GM18498 (cell line): Measurements from ENCODE around the gene RAB11FIP4.

Source experiments
- ATAC-seq: cut with Tn5 transposase; IDR thresholded peaks from one replicate; pipeline ENCODE4 v1.9.1; 2021; ENCODE audit warnings: mild to moderate bottlenecking, moderate library complexity; ENCODE audit not compliant: unreplicated experiment

RAB11FIP4 gene

DNA sequence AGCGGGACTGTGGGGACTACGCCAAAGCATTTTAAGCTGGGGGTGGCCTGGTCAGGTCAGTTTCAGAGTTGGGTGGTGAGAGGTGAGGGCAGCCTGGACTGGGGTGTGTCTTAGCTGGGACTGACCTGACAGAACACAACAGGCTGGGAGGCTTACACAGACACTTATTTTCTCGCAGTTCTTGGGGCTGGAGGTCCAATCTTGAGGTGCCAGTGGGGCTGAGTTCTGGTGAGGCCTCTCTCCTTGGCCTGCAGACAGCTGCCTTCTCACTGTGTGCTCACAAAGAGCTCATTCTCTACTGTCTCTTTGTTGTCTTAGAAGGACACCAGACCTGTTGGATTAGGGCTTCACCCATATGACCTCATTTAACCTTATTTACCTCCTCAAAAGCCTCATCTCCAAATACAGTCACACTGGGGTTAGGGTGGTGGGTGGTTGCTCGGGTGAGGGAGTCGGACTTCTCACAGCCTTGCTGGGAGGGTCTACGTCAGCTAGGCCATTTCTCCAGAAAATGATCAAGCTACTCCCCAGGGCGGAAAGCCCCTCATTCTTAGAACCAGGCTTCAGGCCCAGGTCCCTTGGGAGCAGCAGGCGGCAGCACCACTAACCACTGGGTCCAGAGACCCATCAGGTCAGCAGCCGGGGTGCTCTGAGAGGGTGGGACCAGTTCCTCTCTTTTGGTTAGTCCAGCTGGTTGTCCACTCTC is 149.3 kb downstream of the RAB11FIP4 start:
- ATAC-seq: no peak

DNA sequence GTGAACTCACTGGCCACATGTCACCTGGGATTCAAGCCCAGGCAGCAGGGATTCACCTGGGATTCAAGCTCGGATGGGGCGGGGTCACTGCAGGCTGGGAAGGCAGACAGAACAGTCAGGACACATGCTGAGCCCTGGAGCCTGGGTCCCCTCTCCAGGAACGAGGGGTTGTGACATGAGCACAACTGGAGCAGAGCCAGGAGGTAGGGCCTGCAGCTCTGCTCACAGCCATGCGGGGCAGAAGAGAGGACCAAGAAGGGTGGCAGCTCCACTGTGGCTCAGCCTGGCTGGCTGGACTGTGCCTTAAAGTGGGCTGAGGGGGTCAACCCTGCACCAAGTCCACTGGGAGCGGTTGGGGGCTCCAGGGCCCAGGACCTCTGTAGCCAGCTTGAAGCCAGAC is 150.1 kb downstream of the RAB11FIP4 start:
- ATAC-seq: no peak

DNA sequence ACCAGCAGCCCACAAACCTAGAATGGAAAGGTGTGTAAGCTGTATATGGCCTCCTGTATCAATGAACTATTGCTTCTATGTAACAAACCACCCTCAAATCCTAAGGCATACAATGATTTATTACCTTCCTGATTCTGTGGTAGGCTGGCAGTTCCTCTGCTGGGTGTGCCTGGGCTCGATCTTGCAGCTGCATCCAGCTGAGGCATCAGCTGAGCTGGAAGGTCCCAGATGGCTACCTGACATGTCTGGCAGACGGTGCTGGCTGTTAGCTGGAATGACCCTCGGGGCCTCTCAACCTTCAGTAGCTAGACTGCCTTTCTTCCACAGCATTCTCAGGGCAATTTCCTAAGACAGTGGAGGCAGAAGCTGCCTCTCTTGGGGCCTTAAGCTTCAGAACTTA is 152.7 kb downstream of the RAB11FIP4 start:
- ATAC-seq: no peak

DNA sequence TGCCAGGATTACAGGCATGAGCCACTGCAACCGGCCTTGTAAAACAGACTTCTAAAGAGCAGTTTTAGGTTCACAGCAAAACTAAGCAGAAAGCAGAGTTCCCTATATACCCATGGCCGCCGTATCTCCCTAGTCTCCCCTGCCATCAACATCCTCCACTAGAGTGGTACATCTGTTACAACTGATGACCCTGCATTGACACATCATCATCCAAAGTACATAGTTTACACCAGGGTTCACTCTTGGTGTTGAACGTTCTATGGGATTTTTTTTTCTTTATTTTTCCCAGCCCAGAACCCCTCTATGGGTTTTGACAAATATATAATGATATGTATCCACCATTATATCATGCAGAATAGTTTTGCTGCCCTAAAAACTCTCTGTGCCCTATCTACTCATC is 155.2 kb downstream of the RAB11FIP4 start:
- no peak for ATAC-seq

DNA sequence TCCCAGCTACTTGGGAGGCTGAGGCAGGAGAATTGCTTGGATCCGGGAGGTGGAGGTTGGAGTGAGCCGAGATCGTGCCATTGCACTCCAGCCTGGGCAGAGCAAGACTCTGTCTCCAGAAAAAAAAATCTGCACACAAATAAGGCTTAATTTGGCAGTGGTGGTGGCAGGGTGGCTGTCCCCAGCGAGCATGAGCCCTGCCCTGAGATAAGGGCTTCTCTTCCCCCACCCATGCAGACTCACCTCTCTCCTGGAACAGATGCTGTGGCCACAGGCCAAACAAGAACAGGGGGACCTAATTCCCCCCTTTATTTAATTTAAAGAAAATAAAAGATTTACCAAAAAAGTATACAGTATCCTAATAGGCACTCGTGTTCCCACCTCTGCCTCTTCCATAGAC is 157.2 kb downstream of the RAB11FIP4 start:
- no peak for ATAC-seq

DNA sequence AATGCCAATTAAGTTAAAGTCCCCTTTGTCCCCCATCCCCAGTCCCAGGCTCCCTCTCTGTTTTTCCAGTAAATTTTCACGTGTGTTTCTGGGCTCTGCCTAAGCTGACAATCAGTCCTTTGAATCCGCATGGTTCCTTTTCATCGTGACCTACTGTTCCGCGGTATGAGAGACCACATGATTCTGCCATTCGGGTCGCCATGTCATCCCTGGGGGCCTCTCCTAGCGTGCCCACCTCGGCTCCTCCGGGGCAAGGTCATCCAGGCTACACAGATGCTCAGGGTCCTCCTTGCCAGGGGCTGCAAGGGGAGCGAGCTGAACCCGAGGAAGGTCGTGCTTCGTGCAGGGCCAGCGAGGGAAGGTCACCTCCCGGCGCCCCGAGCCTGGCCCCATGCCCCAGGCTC is 157.6 kb downstream of the RAB11FIP4 start:
- no peak for ATAC-seq

DNA sequence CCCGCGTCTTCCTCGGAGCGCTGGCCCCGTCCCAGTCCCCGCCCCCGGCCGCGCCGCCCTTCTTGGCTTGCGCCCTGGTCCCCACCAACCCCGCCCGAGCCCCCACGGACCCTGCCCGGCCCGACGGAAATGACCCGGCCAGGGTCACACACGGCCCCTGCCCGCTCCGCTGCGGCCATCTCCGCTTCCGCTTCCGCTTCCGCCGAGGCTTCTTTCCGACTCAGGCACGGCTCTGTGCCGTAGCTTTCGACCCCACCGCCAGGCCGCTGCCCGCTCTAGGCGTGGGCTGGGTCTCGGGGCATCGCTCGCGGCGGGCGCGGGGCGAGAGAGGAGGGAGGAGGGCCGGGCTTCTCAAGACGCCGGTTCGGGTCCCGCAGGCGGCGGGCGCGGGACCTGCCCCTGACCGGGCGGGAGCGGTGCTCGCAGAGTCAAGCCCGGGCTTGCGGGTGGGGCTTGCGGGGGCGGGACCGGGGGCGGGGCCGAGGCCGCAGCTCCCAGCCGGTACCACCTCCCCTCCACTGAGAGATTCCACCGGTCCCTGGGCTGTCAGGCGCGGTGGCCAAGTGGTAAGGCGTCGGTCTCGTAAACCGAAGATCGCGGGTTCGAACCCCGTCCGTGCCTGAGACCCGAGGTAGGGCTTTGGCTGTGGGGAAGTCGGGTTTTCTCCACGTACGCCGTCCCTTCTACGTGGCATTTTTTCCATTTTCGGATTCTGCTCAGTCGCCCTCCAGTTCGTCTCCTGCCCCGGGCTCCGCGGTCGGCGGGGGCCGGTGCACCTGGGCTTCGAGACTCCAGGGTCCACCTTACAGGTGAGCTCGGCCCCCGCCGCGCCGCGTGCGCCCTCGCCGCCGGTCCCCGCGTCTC is 158.3 kb downstream of the RAB11FIP4 start:
- ATAC-seq: peak; percentile 77

DNA sequence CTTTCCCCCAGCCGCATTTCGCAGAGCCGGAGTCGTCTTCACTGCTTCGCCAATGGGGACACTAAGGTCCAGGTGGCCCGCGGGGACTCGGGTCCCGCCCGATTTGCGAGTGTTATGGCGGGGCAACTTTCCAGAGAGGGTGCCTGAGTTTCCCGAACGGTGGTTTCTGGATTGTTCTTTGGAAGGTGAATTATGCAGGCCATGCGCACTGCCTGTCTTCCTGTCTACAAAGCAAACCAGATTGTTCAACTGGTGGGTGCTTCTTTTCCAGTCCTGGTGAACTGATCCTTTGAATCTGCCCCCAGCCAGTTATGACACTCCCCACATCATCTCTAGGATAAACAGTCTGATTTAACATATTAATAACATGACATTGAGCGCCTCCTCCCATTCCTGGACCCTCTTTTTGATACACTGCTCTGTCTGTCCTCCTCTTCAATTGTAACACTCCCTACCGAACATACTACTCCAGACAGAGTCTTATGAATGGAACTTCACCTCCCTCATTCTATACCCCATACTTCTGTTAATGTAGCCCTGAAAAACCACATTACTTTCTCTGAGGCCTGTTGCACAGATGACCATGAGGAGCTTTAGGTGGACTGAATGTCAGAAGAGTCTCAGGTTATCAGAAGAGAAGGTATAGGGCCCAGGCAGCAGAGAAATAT is 159.0 kb downstream of the RAB11FIP4 start:
- no peak for ATAC-seq

DNA sequence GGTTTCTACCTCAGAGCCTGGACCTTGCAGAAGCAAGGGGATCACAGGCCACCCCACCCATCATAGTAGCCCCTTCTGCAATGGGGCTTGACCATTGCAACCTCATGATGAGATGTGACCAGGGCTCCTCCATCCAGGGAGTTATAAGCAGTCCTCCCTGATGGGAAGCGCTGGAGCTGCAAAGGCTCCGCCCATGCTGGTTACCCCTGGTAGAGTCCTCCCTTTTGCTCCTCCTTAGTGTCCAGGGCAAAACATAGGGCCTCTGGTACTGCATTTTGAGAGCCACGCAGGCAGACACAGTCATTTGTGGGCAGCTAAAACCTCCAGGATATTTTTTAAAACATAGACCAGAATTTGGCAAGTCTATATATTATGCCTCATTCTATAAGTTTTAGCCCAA is 161.1 kb downstream of the RAB11FIP4 start:
- no peak for ATAC-seq

DNA sequence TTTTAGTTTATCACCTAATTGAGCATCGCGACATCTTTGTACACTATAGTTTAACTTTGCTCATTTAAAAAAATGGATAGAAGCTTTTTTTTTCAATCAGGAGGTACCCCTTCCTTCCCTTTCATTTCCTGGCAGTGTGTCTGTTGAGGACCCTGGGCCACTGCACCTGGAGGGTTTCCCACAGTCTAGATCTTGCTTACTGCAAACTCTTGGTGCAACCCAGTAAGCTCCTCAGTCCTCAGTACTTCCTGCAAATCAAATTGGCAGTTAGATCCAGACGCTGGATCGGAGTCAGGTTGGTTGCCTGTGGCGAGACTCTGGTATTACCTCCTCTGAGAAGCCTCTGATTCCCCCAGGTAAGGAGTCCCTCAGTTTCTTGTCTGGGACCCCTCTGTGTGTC is 162.0 kb downstream of the RAB11FIP4 start:
- ATAC-seq: no peak

DNA sequence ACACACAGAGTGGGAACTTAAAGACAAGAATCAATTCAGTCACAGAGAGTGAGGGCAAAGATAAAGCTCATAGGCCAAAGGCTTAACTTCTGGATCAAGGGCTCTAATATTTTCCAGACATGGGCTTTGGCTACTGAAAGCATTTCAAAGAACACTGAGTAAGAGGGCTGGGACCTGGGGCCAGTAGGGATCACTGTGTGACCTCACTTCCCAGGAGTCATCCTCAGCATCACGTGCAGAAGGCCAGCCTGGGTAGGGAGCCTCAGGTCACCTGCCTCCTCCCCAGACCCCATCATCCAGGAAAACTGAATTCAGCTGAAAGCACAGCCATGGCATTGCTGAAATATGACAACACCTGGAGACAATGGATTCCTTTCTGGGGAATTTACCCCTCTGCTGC is 163.5 kb downstream of the RAB11FIP4 start:
- no peak for ATAC-seq

DNA sequence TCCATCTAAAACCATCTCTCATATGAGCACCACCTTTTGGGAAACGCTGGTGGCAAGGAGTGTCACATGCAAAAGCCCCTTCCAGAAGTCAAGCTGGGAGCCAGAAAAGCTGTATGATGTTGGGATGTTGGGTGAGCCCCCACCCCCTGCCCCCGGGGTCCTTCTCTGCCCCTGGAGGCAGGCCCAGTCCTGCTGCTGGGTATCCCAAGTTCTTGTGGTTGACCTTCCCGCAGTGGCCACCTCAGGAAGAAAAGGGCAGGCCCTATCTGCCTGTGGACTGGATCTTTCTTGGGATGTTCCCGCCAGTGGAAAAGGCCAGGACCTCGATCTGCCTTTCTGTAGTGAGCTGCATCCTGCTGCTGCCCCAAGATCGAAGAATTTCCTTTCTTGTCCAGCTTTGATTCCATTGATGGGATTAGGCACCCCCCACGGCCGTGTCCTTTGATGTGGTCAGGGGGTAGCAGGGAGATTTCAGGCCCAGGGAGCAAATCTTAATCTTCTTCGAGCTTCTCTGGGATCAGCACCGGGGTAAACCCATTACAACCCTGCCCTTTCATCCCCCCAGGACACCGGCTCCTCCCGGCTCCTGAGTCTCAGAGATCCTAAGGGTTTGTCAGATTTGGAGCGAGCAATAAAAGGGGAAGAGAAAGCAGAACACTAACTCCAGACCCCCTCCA is 165.6 kb downstream of the RAB11FIP4 start:
- no peak for ATAC-seq

DNA sequence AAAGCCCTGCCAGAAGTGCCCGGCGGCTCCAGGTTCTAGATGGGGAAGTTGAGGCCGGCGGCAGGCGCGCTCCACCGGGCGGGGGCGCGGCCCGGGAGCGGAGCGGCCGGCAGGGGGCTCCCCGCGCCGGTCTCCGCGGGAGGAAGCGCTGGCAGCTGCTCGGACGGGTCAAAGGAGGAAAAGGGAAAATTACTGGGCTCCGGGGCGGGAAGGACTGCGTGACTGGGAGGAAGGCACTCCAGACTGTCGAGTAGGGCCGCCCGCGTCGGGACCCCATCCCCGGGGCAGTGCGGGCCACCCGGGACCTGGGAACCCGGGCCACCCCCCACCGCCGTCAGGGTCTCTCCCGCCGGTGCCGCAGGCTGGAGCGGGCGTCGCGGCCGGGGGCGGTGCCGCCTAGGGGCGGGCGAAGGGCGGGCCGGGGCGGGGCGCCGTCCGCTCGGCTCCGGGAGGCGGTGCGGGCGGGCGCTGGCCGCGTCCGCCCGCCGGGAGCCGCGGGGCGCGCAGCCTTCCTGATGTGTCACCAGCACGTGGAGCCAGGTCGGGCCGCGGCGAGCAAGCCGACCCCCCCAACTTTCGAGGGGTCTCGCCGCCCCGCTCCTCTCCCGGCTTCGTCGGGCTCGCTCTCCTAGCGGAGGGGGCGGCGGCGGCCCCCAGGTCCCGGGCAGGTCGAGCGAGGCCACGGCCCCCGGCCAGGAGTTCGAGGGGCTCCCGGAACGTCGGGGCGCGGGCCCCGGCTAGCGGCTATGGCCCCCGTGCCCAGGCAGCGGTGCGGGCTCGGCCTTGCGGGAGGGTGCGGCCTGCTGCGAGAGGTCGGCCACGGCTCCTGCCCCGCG is 167.5 kb downstream of the RAB11FIP4 start:
- peak; percentile 72 for ATAC-seq

DNA sequence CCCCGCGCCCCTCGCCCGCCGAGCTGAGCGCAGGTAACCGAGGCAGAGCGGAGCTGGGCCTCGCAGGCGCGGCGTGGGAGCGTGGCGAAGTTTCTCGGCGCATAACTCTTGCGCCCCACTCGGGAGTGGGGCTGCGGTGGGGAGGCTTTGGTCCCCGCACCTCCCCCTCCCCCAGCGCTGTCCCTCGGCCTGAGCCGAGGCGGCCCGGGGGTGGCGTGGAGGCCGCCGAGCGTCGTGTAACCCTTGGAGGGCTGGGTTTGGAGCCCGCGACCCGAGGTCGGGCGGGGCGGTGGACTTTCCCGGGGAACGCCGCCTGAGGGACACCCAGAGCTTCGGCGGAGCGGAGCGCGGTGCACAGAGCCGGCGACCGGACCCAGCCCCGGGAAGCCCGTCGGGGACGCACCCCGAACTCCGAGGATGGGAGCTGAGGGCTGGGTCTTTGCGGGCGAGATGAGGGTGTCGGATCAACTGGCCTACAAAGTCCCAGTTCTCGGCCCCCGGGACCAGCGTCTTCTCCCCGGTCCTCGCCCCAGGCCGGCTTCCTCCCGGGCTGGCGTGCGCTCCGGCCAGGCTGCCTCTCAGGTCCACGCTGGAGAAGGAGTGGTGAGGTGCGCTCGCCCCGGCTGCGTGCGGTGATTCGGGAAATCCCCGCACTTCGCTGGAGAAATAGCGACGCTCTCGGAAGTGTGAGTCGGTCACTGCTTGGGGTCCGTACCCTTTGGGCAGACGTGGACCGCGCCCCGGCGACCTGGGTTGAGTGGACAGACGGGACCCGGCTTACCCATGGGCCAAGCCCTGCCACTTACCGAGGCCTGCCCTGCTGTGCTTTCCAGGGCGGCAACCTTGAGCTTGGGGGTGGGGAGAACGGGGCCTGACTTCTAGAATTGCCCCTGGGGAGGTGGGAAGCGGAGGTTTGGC is 168.4 kb downstream of the RAB11FIP4 start:
- ATAC-seq: no peak

DNA sequence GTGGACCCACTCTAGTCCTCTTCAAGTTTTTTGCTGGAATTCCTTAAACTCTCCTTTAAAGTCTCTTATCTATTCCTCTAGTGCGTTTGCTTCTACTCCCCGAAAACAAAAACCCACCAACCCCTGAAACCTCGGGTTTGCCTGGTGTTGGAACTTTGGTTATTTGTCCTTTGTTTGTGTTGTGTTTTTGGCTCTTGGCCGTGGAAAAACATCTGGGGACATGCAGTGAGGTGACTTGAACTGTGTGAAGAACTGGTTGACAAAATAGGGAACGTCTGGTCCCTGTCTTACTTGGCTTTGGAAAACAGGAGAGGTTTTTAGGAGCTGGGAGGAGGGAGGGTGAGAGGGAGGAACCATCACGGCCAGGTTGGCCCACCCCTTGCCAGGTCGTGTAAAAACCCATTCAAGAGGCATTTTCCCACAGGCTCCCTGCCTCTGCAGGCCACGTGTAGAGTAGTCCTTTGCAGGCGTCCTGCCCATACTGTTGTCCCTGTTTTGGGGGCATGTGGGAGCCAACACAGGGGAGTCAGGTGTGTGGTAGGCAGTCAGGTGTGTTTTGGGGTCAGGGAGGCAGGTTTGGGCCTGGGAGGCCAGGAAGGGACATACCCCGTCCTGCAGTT is 169.3 kb downstream of the RAB11FIP4 start:
- ATAC-seq: no peak

DNA sequence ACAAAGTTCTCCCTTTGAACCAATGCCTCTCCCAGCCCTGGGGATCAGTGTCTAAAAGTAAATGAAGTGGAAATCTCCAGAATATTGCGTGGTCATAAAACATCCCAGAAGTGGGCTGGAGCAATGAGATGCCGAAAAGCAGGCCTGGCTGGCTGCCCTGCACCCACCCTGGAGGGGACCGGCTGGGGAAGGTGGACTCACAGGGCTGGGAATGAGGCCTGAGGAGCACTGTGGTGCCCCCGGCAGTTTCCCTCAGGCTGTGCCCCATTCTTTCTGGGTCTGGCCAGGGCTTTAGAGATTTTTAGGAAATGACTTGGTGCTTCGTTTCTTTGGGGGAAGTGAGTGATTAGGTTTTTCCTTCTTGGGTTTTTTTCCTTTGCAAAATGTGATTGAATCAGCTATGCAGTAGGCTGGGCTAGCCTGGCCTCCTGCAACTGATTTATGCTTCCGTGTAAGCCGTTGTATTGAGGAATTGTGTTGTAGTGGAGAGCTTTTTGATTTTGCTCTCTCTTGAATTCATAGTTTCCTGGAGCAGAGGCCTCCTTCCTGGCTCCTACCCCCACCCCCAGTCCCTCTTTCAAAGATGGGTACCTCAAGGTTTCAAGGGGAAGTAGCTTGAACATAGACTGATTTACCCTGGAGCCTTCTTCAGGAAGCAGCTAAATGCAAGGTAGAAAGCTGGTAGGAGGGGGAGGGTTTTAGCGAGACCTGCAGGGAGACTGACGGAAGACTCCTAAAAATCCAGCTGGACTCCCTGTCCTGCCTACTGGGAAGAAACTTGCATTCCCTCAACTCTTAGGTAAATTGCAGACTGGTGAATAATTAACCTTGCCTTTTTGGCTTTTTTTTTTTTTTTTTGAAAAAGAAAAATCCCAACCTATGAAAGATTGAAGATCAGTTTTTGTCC is 170.2 kb downstream of the RAB11FIP4 start:
- no peak for ATAC-seq

DNA sequence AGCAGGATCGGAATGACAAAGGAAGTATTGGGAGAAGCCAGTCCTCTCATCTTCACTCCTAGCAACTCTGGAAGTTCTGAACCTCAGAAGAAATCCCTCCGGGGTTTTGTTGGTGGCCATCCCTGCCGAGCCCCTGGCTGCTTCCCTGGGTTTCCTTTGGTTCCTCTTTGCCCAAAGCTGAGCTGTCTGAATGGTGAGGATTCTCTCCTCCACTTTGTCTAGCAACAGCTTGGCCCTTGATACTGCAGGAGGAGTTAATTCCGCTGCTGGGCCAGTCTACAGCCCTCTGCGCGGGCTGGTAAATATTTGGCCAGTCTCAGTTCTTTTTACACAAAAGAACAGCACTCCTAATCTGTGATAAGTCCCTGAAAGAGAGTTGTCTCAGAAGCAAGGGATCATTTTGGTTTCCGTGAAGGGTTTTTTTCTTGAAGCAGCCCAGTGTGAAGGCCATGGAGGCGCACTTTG is 170.9 kb downstream of the RAB11FIP4 start:
- ATAC-seq: no peak

DNA sequence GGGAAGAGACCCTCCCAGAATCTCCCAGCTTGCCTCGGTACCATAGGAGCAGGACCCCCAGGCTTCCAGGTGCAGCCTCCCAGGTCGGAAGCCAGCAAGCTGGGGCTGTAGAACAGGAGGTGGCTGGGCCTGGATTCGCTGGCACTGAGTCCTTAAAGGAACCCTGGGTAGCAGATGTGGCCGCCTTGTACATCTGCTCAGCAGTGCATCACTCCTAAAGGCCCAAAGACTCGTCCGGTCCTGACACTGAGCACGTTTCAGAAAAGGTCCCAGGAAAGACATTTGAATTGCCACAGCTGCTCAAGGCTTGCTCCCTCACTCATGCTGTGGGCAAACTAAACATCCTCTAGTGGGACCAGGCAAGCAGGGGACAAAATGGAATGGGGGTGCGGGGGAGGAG is 172.8 kb downstream of the RAB11FIP4 start:
- no peak for ATAC-seq
